ENCODE measurements around the gene PRDM2.

- TF ChIP-seq CTCF (IDR thresholded peaks at IDR 0.05; ENCODE audit: poor library complexity) (no peak), EZH2 (IDR thresholded peaks at IDR 0.05; ENCODE audit: borderline replicate concordance) (no peak), EZH2phosphoT487 (IDR thresholded peaks at IDR 0.05; ENCODE audit: low read depth, severe bottlenecking, unreplicated experiment) (no peak)
Measured at GRCh38 chr1:13873032-13873431, 173.0 kb downstream of the PRDM2 start.
